Keratinocyte (primary cell): Measurements from ENCODE around the gene DCUN1D2. TPM values are rescaled to one million over a fixed set of nuclear protein-coding genes. Genes with fewer than 3 reads are reported as not detected.

Experiments
- DNase-seq: peaks from one replicate; pipeline ENCODE4 v3.0.0-alpha.2; 2011; ENCODE audit warnings: low read depth, missing footprints, low spot score
- FAIRE-seq: peaks from 2 replicates; lab custom pipeline; 2011; peaks lifted over from hg19 to GRCh38; lab: Jason Lieb, UNC
- H2AFZ ChIP-seq: 2 replicates; pipeline ENCODE4 v1.6.0; 2012; ENCODE audit warnings: low read length, control low read depth, inconsistent platforms; ENCODE audit not compliant: control insufficient read depth
- H3K27ac ChIP-seq: 2 replicates; pipeline ENCODE4 v1.5.1; 2011; ENCODE audit warnings: low read length; ENCODE audit not compliant: control insufficient read depth, insufficient read depth
- H3K27me3 ChIP-seq: 3 replicates; pipeline ENCODE4 v1.6.0; 2011; ENCODE audit warnings: low read length; ENCODE audit not compliant: control insufficient read depth, insufficient read depth; ENCODE audit errors: extremely low read depth
- H3K36me3 ChIP-seq, 2 experiments: 2 replicates in 1 of 2; 3 replicates in 1 of 2; pipeline ENCODE4 v1.5.1; 2011; ENCODE audit warnings: low read length in 2 of 2, mild to moderate bottlenecking in 1 of 2; ENCODE audit not compliant: control insufficient read depth in 2 of 2, insufficient read depth in 2 of 2; ENCODE audit errors: extremely low read depth in 1 of 2
- H3K4me1 ChIP-seq: 3 replicates; pipeline ENCODE4 v1.5.1; 2011; ENCODE audit warnings: low read length; ENCODE audit not compliant: control insufficient read depth, insufficient read depth; ENCODE audit errors: extremely low read depth
- H3K4me2 ChIP-seq: 3 replicates; pipeline ENCODE4 v1.6.0; 2011; ENCODE audit warnings: low read depth, low read length; ENCODE audit not compliant: control insufficient read depth, insufficient read depth; ENCODE audit errors: extremely low read depth
- H3K4me3 ChIP-seq, 3 experiments: fragments of 200-600 bp in 1 of 3; sonication (generic) in 1 of 3; 2 replicates in 2 of 3; 3 replicates in 1 of 3; pipeline ENCODE4 v1.5.1; 2011 to 2016; ENCODE audit warnings: low read length in 3 of 3, mild to moderate bottlenecking in 3 of 3, control low read depth in 2 of 3, inconsistent platforms in 1 of 3, low read depth in 1 of 3, mixed read lengths in 1 of 3, mixed run types in 1 of 3, moderate library complexity in 1 of 3; ENCODE audit not compliant: control insufficient read depth in 2 of 3, insufficient read depth in 2 of 3; ENCODE audit errors: extremely low read depth in 1 of 3
- H3K79me2 ChIP-seq: 2 replicates; pipeline ENCODE4 v1.6.0; 2012; ENCODE audit warnings: low read length; ENCODE audit not compliant: control insufficient read depth, insufficient read depth
- H3K9ac ChIP-seq: 3 replicates; pipeline ENCODE4 v1.6.0; 2011; ENCODE audit warnings: low read length; ENCODE audit not compliant: control insufficient read depth, insufficient read depth; ENCODE audit errors: extremely low read depth
- H3K9me1 ChIP-seq: 3 replicates; pipeline ENCODE4 v1.6.0; 2011; ENCODE audit warnings: low read length; ENCODE audit not compliant: control insufficient read depth, insufficient read depth; ENCODE audit errors: extremely low read depth
- H3K9me3 ChIP-seq: 2 replicates; pipeline ENCODE4 v1.5.1; 2012; ENCODE audit warnings: low read depth, low read length; ENCODE audit not compliant: control insufficient read depth
- H4K20me1 ChIP-seq: 3 replicates; pipeline ENCODE4 v1.6.0; 2011; ENCODE audit warnings: low read length; ENCODE audit not compliant: control insufficient read depth, insufficient read depth; ENCODE audit errors: extremely low read depth
- EZH2 ChIP-seq: IDR thresholded peaks from one replicate; pipeline ENCODE4 v1.6.1; 2012; ENCODE audit warnings: inconsistent platforms, mild to moderate bottlenecking, low read length, moderate library complexity
- dilution Hi-C: fragments of 300-500 bp; cut with MboI; formaldehyde crosslinking; loops from one replicate; pipeline ENCODE4 v1.7.0; 2020; ENCODE audit warnings: low sequenced_read_pairs; ENCODE audit not compliant: extremely low pct_ligation_motif_present
- polyA plus RNA-seq, 5 experiments: library from polyadenylated mRNA; depleted of rRNA in 3 of 5; stranded (reverse) in 3 of 5; stranded (forward) in 1 of 5; unstranded in 1 of 5; fragments of >200 nt; gene quantifications; 1 replicate in 1 of 5; 2 replicates in 3 of 5; 3 replicates in 1 of 5; pipeline versions ENCODE4 v1.2.1 to v1.2.3, GENCODE V29; 2011 to 2012; ENCODE audit warnings: missing spikeins in 2 of 5, low read depth in 1 of 5, low replicate concordance in 1 of 5
- TF ChIP-seq, protein P1 (sequence below), 3 experiments: IDR thresholded peaks in 1 of 3; conservative IDR thresholded peaks in 1 of 3; optimal IDR thresholded peaks in 1 of 3; 2 replicates in 2 of 3; 3 replicates in 1 of 3; pipeline versions ENCODE3 to v1.5.1; 2011; ENCODE audit warnings: low read length in 3 of 3, mild to moderate bottlenecking in 3 of 3, moderate library complexity in 2 of 3, control low read depth in 1 of 3, inconsistent platforms in 1 of 3; ENCODE audit not compliant: insufficient read depth in 2 of 3; ENCODE audit errors: extremely low read depth in 1 of 3

DCUN1D2 gene
- polyA plus RNA-seq, 1 donor (not counting 4 experiments of a cell fraction or from before 2014, with no cell fraction given): 9.1 TPM

DNA sequence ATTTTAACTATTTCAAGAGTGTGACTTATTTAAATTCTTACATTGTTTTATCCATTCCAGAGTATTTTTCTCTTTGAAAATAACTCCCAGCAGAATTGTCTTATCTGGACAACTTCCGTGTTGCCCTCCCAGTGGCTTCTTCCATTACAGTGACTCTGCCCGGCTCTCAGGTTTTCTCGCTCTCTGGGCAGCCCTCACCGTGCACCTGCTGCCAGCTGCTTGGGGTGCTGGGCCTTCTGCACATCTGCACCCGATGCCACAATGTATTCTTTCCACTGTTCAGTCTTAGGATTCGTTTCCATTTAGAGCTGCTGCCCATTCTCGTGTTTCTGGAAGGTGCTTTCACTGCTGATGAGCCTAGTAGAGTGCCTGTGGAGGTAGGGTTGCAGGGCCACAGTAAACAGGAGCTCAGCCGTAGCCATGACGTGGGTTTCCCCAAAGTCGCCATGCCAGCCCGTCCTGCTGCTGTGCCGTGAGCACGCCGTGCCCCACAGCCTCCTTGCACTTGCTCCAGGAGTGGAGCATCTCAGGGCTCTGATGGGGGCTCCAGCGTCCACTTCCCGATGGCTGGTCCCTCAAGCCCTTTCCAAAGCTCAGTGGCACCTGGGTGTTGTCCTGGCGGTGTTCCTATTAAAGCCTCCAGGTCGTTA, 46.1 kb upstream of the DCUN1D2 start:
- H3K79me2 ChIP-seq: peaks cover 12% of the 10 kb centered on the region
- H3K9me1 ChIP-seq: no peaks in the 10 kb centered on the region
- no peak for TF ChIP-seq EZH2
- FAIRE-seq: no peak
- peaks cover 20% of the 10 kb centered on the region for H3K4me1 ChIP-seq
- H3K4me2 ChIP-seq: no peak overlapping the region
- no peak overlapping the region for H3K27ac ChIP-seq
- dilution Hi-C loops: no loop called here
- H3K36me3 ChIP-seq: peaks cover 7 to 24% of the 10 kb centered on the region in 2 experiments
- no peak for DNase-seq
- peaks cover 7% of the 10 kb centered on the region for H4K20me1 ChIP-seq
- no peak overlapping the region for H3K4me3 ChIP-seq
- no peaks in the 10 kb centered on the region for H3K27me3 ChIP-seq
- no peak overlapping the region for H2AFZ ChIP-seq
- H3K9me3 ChIP-seq: no peaks in the 10 kb centered on the region
- no peak overlapping the region for H3K9ac ChIP-seq

DNA sequence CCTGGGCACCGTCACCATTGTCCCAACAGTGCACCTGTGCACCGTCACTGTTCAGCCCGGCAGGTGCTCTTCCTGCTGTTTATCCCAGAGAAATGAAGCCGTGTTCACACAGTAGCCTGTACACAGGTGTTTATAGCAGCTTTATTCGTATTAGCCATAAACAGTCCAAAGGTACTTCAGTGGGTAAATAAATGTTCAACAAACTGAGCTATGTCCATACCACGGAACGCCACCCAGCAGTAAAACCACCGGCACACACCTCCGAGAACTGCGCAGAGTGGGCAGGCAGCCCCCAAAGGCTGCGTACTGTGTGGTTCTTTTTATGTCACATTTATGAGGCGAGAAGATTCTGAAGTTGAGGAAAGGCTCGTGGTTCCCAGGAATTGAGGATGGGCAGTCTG, 44.9 kb upstream of the DCUN1D2 start:
- dilution Hi-C loops: no loop called here
- no peak overlapping the region for H3K9ac ChIP-seq
- H3K4me2 ChIP-seq: no peak overlapping the region
- H3K4me3 ChIP-seq: no peak overlapping the region
- peaks cover 7% of the 10 kb centered on the region for H3K79me2 ChIP-seq
- no peaks in the 10 kb centered on the region for H3K9me1 ChIP-seq
- H3K27me3 ChIP-seq: no peaks in the 10 kb centered on the region
- TF ChIP-seq, protein P1, sequence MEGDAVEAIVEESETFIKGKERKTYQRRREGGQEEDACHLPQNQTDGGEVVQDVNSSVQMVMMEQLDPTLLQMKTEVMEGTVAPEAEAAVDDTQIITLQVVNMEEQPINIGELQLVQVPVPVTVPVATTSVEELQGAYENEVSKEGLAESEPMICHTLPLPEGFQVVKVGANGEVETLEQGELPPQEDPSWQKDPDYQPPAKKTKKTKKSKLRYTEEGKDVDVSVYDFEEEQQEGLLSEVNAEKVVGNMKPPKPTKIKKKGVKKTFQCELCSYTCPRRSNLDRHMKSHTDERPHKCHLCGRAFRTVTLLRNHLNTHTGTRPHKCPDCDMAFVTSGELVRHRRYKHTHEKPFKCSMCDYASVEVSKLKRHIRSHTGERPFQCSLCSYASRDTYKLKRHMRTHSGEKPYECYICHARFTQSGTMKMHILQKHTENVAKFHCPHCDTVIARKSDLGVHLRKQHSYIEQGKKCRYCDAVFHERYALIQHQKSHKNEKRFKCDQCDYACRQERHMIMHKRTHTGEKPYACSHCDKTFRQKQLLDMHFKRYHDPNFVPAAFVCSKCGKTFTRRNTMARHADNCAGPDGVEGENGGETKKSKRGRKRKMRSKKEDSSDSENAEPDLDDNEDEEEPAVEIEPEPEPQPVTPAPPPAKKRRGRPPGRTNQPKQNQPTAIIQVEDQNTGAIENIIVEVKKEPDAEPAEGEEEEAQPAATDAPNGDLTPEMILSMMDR (optimal IDR thresholded peaks at IDR 0.05 in 1 of 3, IDR thresholded peaks at IDR 0.05 in 1 of 3, conservative IDR thresholded peaks at IDR 0.05 in 1 of 3; ENCODE audit: extremely low read depth in 1 of 3, insufficient read depth in 2 of 3, low read length in 3 of 3): no peak
- no peak for TF ChIP-seq EZH2
- no peak overlapping the region for H3K27ac ChIP-seq
- no peak for DNase-seq
- H3K9me3 ChIP-seq: no peaks in the 10 kb centered on the region
- peaks cover 12 to 33% of the 10 kb centered on the region in 2 experiments for H3K36me3 ChIP-seq
- H2AFZ ChIP-seq: no peak overlapping the region
- no peak for FAIRE-seq
- H3K4me1 ChIP-seq: peaks cover 20% of the 10 kb centered on the region
- peaks cover 7% of the 10 kb centered on the region for H4K20me1 ChIP-seq
